ENCODE measurements around the gene ACSF2.

DNA sequence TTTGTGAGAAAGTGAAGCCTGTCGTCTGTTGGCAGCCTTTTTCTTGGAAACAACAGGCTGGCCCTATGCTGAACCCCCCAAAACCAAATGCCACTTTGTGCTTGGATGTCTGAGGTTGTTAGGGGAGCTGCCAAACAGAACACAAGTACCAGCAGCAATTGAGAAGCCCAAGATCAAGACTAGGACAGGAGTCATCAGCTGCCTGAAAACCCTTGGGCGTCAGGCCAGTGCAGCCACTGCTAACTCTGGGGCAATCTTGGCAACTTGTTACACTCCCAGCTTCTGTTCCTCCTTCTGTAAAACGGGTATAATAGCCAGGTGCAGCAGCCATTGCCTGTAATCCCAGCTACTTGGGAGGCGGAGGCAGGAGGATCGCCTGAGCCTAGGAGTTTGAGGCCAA is 19.4 kb upstream of the ACSF2 start:
- TF ChIP-seq POLR2A (IDR thresholded peaks at IDR 0.05; ENCODE audit: low read depth, low read length) (no peak), POLR2AphosphoS5 (IDR thresholded peaks at IDR 0.05; ENCODE audit: low read depth, low read length) (no peak), TAF1 (IDR thresholded peaks at IDR 0.05; ENCODE audit: low read depth, low read length) (no peak), PAX5 (IDR thresholded peaks at IDR 0.05; ENCODE audit: insufficient read depth, low read length, severe bottlenecking) (no peak)

All from GM12891 (cell line).